Regular cardiac myocyte (primary cell): ENCODE results near the gene FGGY. TPM values are rescaled to one million over a fixed set of nuclear protein-coding genes. Genes with fewer than 3 reads are reported as not detected.

Source experiments
- total RNA-seq: library from RNA; depleted of rRNA; stranded (reverse); fragments of >200 nt; gene quantifications from 2 replicates; pipeline ENCODE4 v1.2.3, GENCODE V29; 2014

The FGGY gene, protein sequence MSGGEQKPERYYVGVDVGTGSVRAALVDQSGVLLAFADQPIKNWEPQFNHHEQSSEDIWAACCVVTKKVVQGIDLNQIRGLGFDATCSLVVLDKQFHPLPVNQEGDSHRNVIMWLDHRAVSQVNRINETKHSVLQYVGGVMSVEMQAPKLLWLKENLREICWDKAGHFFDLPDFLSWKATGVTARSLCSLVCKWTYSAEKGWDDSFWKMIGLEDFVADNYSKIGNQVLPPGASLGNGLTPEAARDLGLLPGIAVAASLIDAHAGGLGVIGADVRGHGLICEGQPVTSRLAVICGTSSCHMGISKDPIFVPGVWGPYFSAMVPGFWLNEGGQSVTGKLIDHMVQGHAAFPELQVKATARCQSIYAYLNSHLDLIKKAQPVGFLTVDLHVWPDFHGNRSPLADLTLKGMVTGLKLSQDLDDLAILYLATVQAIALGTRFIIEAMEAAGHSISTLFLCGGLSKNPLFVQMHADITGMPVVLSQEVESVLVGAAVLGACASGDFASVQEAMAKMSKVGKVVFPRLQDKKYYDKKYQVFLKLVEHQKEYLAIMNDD
- 13.0 and 45.7 TPM in 2 replicates for total RNA-seq

DNA sequence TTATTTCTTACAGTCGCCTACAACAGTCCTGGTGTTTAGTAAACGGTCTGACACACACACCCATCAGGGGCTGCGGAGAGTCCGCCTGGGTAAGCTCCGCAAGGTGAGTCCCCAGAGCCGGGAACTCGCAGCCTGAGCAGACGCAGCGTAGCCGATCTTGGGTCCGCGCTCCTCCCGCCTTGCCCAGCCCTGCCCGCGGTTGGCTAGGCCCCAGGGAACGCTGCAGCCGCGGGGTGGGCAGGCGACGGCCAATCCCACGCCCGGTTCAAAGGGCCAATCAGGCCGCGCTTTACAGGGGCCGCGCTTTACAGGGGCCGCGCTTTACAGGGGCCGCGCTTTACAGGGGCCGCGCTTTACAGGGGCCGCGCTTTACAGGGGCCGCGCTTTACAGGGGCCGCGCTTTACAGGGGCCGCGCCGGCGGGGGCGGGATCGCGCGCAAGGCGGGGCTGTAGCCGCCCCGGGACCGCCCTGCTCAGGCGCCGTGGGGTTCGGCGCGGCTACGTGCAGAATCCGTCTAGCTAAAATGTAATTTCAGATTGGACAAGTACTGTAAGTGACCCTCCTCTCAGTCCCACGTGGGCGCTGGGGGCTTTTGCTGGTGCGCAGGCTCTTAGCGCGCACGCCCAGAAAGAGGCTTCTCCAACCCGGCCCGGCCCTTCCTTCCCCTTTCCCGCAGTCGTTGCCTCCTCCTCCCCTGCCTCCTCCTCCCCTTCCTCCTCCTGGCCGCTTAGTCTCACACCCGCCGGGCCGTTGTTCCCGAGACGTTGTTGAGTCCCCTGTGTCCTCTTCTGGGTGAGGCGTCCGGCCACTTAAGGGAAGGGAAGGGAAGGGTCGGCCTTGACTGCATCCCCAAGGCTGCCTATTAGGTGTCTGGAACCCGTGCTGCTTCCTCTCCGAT lies at the start of gene FGGY:
Gene FGGY, plus strand, starts transcription at position 737 of the 899 bp plus-strand sequence. CDS start 24,456 bp downstream, outside the sequence.

